Upper lobe of left lung (tissue), 4 donors: ENCODE results near the gene TCF7L2.

Source experiments
- CTCF ChIP-seq, 6 experiments: fragments of 450-650 bp in 4 of 6; fragments of 200-600 bp in 2 of 6; sonication (generic) in 2 of 6; IDR thresholded peaks; one replicate each; pipeline ENCODE4 v1.5.1; 2016 to 2019; ENCODE audit warnings: antibody characterized with exemption in 6 of 6
- POLR2A ChIP-seq, 4 donors: fragments of 450-650 bp; IDR thresholded peaks; one replicate each; pipeline ENCODE4 v1.5.1; 2016 to 2017; ENCODE audit warnings: antibody characterized with exemption in 4 of 4, mild to moderate bottlenecking in 2 of 4
- POLR2AphosphoS5 ChIP-seq, 2 donors: sonication (generic); formaldehyde crosslinking; IDR thresholded peaks; one replicate each; pipeline ENCODE4 v1.5.1; 2017; ENCODE audit warnings: antibody characterized with exemption in 2 of 2

DNA sequence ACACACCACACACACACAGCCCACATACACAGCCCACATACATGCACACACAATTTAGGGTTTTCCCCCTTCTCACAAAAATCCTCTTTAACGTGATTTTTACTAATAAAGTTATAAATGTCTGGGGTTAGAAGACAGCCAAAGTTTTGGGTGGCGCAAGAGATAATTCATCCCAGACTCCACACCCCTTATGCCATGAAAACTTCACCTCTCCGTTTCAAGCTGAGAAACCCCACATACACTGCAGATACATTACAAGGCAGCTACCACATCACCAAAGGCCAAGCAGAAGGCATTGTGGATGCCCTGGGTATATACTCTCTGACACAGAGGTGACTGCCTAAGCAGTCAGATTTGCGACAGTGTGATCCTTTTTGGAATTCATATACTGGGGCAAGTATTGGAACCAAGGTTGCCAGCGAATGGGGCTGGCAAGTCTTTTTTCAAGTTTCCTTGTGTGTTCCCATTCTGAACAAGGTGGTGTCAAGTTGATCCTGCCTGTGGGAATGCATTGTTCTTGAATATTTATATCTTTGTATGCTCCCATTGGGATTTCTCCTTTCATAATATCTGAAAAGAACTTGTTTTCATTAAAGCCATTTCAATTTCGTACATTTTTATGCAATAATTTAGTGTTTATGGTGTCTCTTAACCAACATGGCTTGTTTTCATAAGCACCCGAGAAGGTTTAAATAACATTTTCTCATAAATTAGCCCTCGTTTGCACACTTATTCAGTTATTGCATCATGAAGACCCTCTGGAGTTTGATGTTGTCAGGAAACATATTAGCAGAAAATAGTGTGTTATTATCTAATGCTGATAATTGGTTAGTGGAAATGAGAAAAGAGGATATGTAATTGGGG lies 130.2 kb downstream of the TCF7L2 start:
- TF ChIP-seq CTCF (IDR thresholded peaks at IDR 0.05) (no peak), POLR2A (IDR thresholded peaks at IDR 0.05) (no peak), POLR2AphosphoS5 (IDR thresholded peaks at IDR 0.05) (no peak)
